Dedifferentiated amniotic fluid mesenchymal stem cell (primary cell): Measurements from ENCODE around the gene TMCC1.
"Not testable (repeated sequence)": the region's sequence is repeated elsewhere in the genome, so short reads cannot be mapped to it uniquely, and the experiment has no call there.

Source experiments
- DNase-seq: peaks from one replicate; pipeline ENCODE4 v3.0.0-alpha.2; 2016; ENCODE audit errors: extremely low spot score

The TMCC1 gene

GRCh38 chr3:129836381-129837064, 57.0 kb downstream of the TMCC1 start:
- no peak for DNase-seq

GRCh38 chr3:129835198-129835597, 58.3 kb downstream of the TMCC1 start:
- no peak for DNase-seq

DNA sequence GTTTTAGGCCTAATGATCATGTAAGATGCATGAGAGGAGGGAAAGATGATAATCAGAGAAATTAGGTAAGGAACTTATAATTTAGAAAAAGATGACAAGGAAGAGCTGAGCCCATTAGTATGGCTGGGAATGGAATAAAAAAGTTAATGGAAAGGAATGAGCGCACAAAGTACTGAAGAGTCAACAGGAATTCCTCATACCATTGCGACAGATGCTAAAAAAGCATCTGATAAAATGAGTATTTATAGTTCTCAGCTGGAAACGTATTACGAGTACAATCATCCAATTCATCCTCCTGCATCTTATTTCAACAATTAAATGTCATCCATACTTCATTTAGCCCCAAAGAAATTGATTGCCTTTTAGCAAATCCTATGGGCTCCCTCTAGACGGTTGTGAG, 58.9 kb downstream of the TMCC1 start:
- no peak for DNase-seq

- DNase-seq: not testable (repeated sequence)
These were observed 61.6 kb downstream of the TMCC1 start for GRCh38 chr3:129831942-129832341.

GRCh38 chr3:129831503-129831902, 62.0 kb downstream of the TMCC1 start:
- no peak for DNase-seq

DNA sequence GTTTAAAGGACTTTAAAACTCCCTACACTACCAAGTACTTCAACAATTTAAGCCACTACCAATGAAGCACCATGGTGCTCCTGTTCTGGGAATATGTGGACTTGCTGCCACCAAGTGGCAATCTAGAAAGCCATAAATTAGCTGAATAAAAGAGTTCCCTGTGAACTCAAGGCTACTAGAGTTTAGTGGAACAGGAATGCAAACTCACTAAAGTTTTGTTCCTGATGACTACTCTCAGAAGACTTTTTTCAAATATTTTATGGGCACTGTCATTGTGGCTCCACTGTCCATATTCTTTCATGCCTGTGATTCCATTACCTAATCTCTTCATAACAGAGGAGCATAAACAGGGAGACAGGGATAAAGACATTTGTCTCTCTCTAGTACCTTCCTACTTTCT, 63.9 kb downstream of the TMCC1 start:
- peak; percentile 91 for DNase-seq

DNA sequence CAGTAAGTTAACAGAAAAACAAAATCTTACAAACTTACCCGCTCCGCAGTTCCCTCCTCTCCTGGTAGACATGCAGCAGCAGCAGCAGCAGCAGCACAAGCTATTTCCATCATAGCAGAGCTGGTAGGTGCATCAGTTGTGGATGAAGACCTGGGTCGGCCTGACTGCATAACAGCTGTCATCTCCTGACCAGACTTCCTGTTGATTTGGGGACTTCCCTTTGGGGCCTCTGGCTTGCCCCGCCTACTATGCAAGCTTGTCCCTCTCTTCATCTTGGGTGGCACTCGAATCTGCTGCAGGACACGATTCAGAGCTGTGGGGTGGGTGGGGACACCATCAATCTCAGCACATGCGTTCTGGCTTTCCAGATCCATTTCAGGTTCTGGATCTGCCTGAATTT, 65.7 kb downstream of the TMCC1 start:
- no peak for DNase-seq

GRCh38 chr3:129824926-129825541, 68.5 kb downstream of the TMCC1 start:
- peak; percentile 25 for DNase-seq

DNA sequence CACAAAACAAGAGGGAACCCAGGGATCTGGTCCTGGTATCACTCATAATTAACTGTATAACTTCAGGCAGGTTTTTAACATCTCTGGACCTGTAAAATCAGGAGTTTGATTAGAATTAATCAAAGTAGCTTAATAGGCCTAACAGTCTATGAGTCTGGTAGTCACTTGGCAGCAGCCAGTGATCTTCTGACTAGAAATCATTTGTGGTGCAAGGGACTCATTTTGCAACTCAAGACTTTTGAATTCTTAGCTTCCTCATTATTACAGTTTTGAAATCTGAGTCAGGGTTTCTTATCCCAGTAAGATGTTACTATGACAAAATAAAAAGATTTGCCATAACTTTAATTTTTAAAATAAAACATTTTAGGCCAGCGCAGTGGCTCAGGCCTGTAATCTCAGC, 70.8 kb downstream of the TMCC1 start:
- DNase-seq: no peak

- DNase-seq: no peak
These were observed 71.3 kb downstream of the TMCC1 start for GRCh38 chr3:129822241-129822640.

GRCh38 chr3:129820587-129820986, 72.9 kb downstream of the TMCC1 start:
- no peak for DNase-seq

DNA sequence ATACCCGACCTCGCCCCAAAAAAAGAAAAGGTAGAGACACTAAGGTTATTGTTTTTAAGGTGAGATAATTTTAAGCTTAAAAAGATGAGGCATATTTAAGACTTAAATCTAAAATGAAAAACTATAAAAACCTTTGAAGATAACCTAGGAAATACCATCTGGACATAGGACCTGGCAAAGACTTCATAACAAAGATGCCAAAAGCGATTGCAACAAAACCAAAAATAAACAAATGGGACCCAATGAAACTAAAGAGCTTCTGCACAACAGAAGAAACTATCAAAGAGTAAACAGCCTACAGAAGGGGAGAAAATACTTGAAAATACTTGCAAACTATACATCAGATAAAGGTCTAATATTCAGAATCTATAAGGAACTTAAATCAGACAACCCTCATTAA, 80.9 kb downstream of the TMCC1 start:
- no peak for DNase-seq

GRCh38 chr3:129809297-129809696, 84.2 kb downstream of the TMCC1 start:
- DNase-seq: no peak

DNA sequence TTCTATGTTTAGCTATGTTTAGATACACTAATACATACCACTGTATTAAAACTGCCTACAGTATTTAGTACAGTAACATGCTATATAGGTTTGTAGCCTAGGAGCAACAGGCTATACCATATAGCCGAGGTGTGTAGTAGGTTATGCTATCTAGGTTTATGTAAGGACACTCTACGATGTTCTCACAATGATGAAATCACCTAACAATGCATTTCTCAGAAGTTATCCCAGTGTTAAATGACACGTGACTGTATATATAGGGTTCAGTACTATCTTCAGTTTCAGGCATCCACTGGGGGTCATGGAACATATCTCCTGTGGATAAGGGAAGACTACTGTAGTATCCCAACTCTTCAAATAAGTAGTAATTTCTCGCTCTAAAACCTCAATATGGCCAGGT, 97.4 kb downstream of the TMCC1 start:
- DNase-seq: no peak

DNA sequence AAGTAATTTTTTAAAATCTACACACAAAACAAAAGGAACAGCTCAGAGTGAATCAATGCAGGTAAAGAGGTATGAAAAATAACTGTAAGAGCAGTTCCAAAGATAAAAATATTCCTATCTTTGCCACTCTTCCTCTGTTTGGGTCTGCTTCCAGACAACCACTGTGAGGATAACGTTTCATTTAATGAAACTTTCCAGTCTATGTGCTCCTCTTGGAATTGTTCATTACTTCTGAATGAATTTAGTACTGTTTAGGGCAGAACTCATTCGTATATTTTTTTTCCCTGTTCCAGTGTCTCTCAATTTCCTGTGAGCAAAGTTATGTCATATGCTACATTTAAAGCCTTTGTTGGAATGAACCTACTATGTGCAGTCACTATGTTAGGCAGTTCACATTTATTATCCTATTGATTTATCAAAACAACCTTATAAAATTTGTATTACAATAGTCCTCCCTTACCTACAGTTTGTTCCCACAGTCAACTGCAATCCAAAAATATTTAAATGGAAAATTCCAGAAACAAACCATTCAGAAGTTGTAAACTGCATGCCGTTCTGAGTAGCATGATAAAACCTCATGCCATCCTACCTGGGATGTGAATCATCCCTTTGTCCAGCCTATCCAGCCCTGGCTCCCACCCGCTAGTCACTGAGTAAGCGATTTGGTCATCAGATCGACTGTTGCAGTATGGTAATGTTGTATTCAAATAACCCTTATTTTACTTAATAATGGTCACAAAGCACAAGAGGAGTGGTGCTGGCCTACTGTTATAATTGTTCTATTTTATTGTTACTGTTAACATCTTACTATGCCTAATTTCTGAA, 98.1 kb downstream of the TMCC1 start:
- DNase-seq: no peak

DNA sequence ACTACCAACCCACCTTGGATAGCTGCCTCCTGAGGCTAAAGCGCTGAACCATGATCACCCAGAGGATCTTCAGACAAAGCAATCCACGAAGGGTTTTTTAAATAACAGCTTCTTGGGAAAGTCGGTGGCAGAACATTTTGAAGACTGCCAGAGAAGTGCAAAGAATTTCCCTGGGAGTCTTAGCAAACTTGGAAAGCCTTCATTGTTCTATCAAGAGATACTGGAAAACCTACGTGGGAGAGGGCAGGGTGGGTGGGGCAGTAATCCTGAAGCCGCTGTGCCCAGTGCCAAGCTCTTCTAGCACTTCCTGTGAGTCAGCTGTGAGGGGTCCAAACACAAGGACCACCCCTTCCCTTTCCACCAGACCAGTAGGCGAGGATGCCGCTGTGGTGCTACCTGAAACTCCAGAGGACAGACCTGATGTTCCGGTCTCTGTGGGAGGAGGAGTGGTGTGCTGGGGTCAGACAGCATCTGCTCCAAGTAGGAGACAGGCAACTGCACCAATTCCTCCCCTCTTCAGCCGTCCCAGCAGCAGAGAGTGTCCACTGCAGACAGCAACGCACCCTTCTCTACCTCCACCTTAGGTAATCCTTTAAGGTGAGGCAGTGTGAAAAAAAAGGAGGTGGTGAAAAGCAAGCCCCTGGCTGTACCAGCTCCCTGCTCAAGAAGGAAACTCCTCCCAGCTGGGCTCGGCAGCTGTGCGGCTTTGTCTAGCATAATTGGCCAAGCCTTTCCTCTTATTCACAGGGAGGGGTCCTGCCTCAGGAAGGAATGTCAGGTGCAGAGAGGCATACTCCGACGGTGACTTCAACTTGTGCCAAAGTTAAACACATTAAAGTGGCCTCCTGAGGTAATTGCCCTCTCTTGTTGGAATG, 99.0 kb downstream of the TMCC1 start:
- no peak for DNase-seq

GRCh38 chr3:129793942-129794310, 99.6 kb downstream of the TMCC1 start:
- no peak for DNase-seq

DNA sequence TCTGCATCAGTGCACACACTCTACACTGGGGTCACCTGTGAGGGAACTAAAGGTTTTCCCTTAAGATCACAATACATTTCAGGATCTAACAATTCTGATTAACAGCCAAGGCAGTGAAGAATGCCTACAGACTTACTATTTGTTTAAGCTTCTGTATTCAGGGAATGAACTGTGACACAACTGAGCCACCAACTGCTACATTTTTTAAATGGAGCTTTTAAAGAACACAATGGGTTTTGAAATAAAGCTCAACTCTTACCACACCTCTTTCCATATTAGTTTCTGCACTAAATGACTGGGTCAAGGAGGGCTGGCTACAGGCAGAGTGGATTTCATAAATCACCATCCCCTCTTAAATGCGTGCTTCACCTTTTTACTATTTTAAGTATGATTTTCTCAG, 100.2 kb downstream of the TMCC1 start:
- DNase-seq: no peak

GRCh38 chr3:129783470-129783869, 110.0 kb downstream of the TMCC1 start:
- DNase-seq: peak; percentile 30

DNA sequence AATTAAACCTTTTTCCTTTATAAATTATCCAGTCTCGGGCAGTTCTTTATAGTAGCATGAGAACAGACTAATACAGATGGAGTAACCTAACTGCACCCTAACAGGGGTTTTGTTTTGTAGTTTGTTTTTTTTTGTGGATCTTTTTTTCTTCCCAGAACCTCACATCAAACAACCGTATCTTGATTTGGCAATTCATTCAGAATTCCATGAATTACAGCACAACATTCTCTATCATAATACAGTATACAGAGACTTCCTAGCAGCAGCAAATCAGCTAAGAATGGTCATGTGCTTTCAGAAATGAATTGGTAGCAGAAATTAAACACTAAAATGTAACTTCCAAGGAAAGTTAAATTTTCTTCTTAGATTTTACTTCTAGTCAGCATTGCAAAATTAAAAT, 114.6 kb downstream of the TMCC1 start:
- no peak for DNase-seq

GRCh38 chr3:129777806-129778205, 115.7 kb downstream of the TMCC1 start:
- DNase-seq: no peak

- DNase-seq: no peak
These were observed 117.6 kb downstream of the TMCC1 start for GRCh38 chr3:129775870-129776269.
